Panc1 (cell line): ENCODE results near the gene AP1S2. TPM values are rescaled to one million over a fixed set of nuclear protein-coding genes. Genes with fewer than 3 reads are reported as not detected.

Source experiments
- ATAC-seq: fragments of 200-7000 bp; cut with Tn5 transposase; 2 replicates; pipeline ENCODE4 v1.9.1; 2020; ENCODE audit warnings: mild to moderate bottlenecking, moderate library complexity
- BruUV-seq: library from RNA; stranded (reverse); fragments of 400-500 nt; replicated peaks from 2 replicates; lab custom pipeline; 2021; lab: Mats Ljungman, UMichigan
- CTCF ChIA-PET: fragments of 300-600 bp; sonication (Branson Sonifier 250); formaldehyde crosslinking; loops from one replicate; lab custom pipeline; 2022; ENCODE audit warnings: antibody characterized with exemption; lab: Charles Lee
- POLR2A ChIA-PET: fragments of 300-600 bp; sonication (Branson Sonifier 250); formaldehyde crosslinking; loops from one replicate; lab custom pipeline; 2022; ENCODE audit warnings: antibody characterized with exemption; lab: Charles Lee
- DNase-seq: peaks from one replicate; pipeline ENCODE4 v3.0.0-alpha.2; 2010; ENCODE audit warnings: low read depth, low spot score
- H3K27ac ChIP-seq: 2 replicates; pipeline ENCODE4 v1.5.1; 2011; ENCODE audit warnings: mild to moderate bottlenecking, low read length, inconsistent platforms
- H3K27me3 ChIP-seq: fragments of 200-500 bp; sonication (Bioruptor generic); 2 replicates; pipeline ENCODE4 v1.6.0; 2014; ENCODE audit warnings: low read length, inconsistent platforms; ENCODE audit not compliant: control insufficient read depth, insufficient read depth
- H3K36me3 ChIP-seq: fragments of 200-500 bp; sonication (Bioruptor generic); 2 replicates; pipeline ENCODE4 v1.5.1; 2014; ENCODE audit warnings: inconsistent platforms, mild to moderate bottlenecking, low read length, moderate library complexity; ENCODE audit not compliant: control insufficient read depth, insufficient read depth
- H3K4me1 ChIP-seq: 2 replicates; pipeline ENCODE4 v1.5.1; 2011; ENCODE audit warnings: inconsistent platforms, mild to moderate bottlenecking, low read length, moderate library complexity; ENCODE audit not compliant: control insufficient read depth, insufficient read depth
- H3K4me3 ChIP-seq, 2 experiments: 2 replicates each; pipeline ENCODE4 v1.5.1; 2011 to 2012; ENCODE audit warnings: low read depth in 2 of 2, low read length in 2 of 2, mild to moderate bottlenecking in 2 of 2, inconsistent platforms in 1 of 2, moderate library complexity in 1 of 2
- H3K9me3 ChIP-seq: fragments of 200-500 bp; sonication (Bioruptor generic); 2 replicates; pipeline ENCODE4 v1.5.1; 2014; ENCODE audit warnings: low read depth, mild to moderate bottlenecking, inconsistent platforms, low read length, moderate library complexity; ENCODE audit not compliant: control insufficient read depth, insufficient read depth
- POLR2AphosphoS5 ChIP-seq: IDR thresholded peaks from 2 replicates; pipeline ENCODE4 v1.6.1; 2012; ENCODE audit warnings: mild to moderate bottlenecking, low read depth, low read length, moderate library complexity
- SIN3A ChIP-seq: IDR thresholded peaks from 2 replicates; pipeline ENCODE4 v1.6.1; 2012; ENCODE audit warnings: low read depth, mild to moderate bottlenecking, low read length, moderate library complexity, borderline replicate concordance; ENCODE audit not compliant: insufficient read depth
- TCF7L2 ChIP-seq: IDR thresholded peaks from 2 replicates; pipeline ENCODE4 v1.6.1; 2011; ENCODE audit warnings: mild to moderate bottlenecking, low read depth, low read length, inconsistent platforms
- in situ Hi-C: cut with HindIII; loops from 2 replicates; pipeline ENCODE4 v1.10.0; 2016; ENCODE audit warnings: low sequenced_read_pairs, low pct_unique_long_range_greater_than_20kb
- intact Hi-C: fragments of 100-400 bp; cut with micrococcal nuclease; formaldehyde crosslinking; loops from one replicate; pipeline ENCODE4 v1.10.0; 2022; ENCODE audit not compliant: unreplicated experiment
- total RNA-seq: library from RNA; stranded (reverse); gene quantifications from one replicate; pipeline ENCODE4 v1.2.1, GENCODE V29; 2021; ENCODE audit not compliant: unreplicated experiment
- TF ChIP-seq, protein P1 (sequence below), 2 experiments: IDR thresholded peaks; 2 replicates each; pipeline ENCODE4 v1.6.1; 2011 to 2012; ENCODE audit warnings: low read depth in 2 of 2, control low read depth in 1 of 2, low read length in 1 of 2, mild to moderate bottlenecking in 1 of 2, moderate library complexity in 1 of 2; ENCODE audit not compliant: insufficient read depth in 1 of 2
- TF ChIP-seq, protein P2 (sequence below): fragments of 450-650 bp; IDR thresholded peaks from 2 replicates; pipeline ENCODE4 v1.5.1; 2017; ENCODE audit warnings: mild to moderate bottlenecking

Gene AP1S2
- total RNA-seq, 1 experiment from 2014 or later: 14.7 TPM

DNA sequence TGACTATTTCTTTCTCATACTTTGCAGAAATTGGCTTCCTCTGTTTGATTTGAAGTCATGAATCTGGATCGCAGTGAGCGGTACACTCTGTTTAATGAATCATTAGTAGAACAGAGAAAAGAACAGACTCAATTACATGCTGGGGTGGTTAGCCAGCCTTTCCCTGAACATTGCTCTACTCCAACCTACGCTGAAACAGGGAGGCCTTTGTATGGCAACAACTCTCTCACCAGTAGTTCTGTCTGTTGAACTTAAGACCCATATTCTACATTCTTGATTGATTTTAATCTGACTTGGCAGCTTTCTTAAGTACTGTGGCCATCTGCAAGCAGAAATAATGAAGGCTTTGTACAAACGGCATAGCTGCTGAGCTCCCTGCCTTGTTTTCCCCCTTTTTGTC lies 19.0 kb upstream of the AP1S2 start:
- no peaks in the 10 kb centered on the region for H3K9me3 ChIP-seq
- intact Hi-C loops: no loop called here

DNA sequence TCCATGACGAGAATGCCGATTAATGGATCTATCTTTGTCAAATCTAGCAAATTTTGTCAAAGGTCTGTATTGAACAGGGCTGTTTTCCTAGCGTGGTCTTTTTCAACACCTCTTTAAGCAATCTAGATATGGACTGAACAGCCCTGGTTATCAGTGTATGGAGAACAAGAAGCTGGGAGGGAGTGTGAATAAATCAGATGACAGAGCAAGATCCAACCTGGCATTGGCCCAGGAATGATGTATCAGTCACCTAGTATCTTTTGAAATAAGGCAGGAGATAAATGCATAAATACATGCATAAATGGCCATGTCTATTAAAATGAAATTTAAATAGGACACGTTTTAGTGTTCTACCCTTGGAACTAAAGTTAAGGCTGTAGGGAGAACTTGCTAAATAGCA lies 15.7 kb upstream of the AP1S2 start:
- intact Hi-C loops (no loop called here), in situ Hi-C loops (no loop called here)
- no peaks in the 10 kb centered on the region for H3K9me3 ChIP-seq
- DNase-seq (no peak), ATAC-seq (no peak)
- H3K36me3 ChIP-seq: no peaks in the 10 kb centered on the region
- TF ChIP-seq, protein P1, sequence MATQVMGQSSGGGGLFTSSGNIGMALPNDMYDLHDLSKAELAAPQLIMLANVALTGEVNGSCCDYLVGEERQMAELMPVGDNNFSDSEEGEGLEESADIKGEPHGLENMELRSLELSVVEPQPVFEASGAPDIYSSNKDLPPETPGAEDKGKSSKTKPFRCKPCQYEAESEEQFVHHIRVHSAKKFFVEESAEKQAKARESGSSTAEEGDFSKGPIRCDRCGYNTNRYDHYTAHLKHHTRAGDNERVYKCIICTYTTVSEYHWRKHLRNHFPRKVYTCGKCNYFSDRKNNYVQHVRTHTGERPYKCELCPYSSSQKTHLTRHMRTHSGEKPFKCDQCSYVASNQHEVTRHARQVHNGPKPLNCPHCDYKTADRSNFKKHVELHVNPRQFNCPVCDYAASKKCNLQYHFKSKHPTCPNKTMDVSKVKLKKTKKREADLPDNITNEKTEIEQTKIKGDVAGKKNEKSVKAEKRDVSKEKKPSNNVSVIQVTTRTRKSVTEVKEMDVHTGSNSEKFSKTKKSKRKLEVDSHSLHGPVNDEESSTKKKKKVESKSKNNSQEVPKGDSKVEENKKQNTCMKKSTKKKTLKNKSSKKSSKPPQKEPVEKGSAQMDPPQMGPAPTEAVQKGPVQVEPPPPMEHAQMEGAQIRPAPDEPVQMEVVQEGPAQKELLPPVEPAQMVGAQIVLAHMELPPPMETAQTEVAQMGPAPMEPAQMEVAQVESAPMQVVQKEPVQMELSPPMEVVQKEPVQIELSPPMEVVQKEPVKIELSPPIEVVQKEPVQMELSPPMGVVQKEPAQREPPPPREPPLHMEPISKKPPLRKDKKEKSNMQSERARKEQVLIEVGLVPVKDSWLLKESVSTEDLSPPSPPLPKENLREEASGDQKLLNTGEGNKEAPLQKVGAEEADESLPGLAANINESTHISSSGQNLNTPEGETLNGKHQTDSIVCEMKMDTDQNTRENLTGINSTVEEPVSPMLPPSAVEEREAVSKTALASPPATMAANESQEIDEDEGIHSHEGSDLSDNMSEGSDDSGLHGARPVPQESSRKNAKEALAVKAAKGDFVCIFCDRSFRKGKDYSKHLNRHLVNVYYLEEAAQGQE (IDR thresholded peaks at IDR 0.05; ENCODE audit: insufficient read depth in 1 of 2, low read depth in 2 of 2, low read length in 1 of 2): no peak
- TF ChIP-seq TCF7L2: no peak
- TF ChIP-seq, protein P2, sequence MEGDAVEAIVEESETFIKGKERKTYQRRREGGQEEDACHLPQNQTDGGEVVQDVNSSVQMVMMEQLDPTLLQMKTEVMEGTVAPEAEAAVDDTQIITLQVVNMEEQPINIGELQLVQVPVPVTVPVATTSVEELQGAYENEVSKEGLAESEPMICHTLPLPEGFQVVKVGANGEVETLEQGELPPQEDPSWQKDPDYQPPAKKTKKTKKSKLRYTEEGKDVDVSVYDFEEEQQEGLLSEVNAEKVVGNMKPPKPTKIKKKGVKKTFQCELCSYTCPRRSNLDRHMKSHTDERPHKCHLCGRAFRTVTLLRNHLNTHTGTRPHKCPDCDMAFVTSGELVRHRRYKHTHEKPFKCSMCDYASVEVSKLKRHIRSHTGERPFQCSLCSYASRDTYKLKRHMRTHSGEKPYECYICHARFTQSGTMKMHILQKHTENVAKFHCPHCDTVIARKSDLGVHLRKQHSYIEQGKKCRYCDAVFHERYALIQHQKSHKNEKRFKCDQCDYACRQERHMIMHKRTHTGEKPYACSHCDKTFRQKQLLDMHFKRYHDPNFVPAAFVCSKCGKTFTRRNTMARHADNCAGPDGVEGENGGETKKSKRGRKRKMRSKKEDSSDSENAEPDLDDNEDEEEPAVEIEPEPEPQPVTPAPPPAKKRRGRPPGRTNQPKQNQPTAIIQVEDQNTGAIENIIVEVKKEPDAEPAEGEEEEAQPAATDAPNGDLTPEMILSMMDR: no peak
- H3K4me1 ChIP-seq: no peaks in the 10 kb centered on the region
- no peak overlapping the region for H3K27ac ChIP-seq
- BruUV-seq: no TSS peak
- CTCF ChIA-PET: no interaction called here
- H3K27me3 ChIP-seq: no peaks in the 10 kb centered on the region
- POLR2A ChIA-PET: no interaction called here
- H3K4me3 ChIP-seq: no peak overlapping the region

More for the DNA sequence above, 19.0 kb upstream of the AP1S2 start:
- H3K4me3 ChIP-seq: no peak overlapping the region
- in situ Hi-C loops: no loop called here
- ATAC-seq (no peak), DNase-seq (no peak)
- POLR2A ChIA-PET: no interaction called here
- CTCF ChIA-PET: no interaction called here
- no peaks in the 10 kb centered on the region for H3K27me3 ChIP-seq
- TF ChIP-seq, protein P1 (IDR thresholded peaks at IDR 0.05; ENCODE audit: insufficient read depth in 1 of 2, low read depth in 2 of 2, low read length in 1 of 2): no peak
- TF ChIP-seq SIN3A: no peak
- TF ChIP-seq, protein P2: no peak
- TF ChIP-seq POLR2AphosphoS5: no peak
- no peak for TF ChIP-seq TCF7L2
- no peaks in the 10 kb centered on the region for H3K36me3 ChIP-seq
- H3K27ac ChIP-seq: no peak overlapping the region
- no TSS peak for BruUV-seq
- no peaks in the 10 kb centered on the region for H3K4me1 ChIP-seq
